ENCODE measurements around the gene MAP3K12. TPM values are rescaled to one million over a fixed set of nuclear protein-coding genes. Genes with fewer than 3 reads are reported as not detected.

Gene MAP3K12
- total and polyA plus RNA-seq, 2 experiments from 2014 or later: 6.6 to 17.9 TPM

DNA sequence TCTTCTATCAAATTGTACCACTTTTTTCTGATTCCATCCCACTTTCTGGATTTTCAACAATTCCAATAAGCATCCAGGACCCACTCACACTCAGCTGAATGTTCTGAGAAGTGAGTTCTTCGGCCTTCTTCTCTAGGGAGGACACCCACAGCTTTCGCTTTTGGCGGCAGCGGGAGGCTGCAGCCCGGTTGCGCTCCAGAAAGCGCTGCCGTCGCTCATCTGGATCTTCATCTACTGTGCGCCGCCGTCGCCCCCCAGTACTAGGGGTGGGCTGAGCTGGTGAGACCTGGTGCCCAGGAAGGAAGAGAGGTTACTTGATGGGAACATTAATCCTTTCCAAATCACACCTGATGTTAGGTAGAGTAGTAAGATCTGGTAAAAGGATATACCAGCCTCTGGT, 25.2 kb upstream of the MAP3K12 start:
- ATAC-seq (no peak), DNase-seq (ENCODE audit: low spot score) (no peak)
- Histone ChIP-seq H3K4me3 (no peak overlapping the region), H3K4me1 (ENCODE audit: insufficient read depth) (no peaks in the 10 kb centered on the region), H4K20me1 (replicated peaks; ENCODE audit: insufficient read depth) (no peaks in the 10 kb centered on the region; the same call in 1 of the 2 replicates), H3K4me2 (no peak overlapping the region), H3K27me3 (ENCODE audit: insufficient read depth) (no peaks in the 10 kb centered on the region), H3K79me2 (replicated peaks; ENCODE audit: insufficient read depth) (no peaks in the 10 kb centered on the region), H3K9me2 (ENCODE audit: insufficient read depth) (no peaks in the 10 kb centered on the region), H3K27ac (ENCODE audit: low read depth) (no peak overlapping the region), H3F3A (replicated peaks; ENCODE audit: low read depth) (no peaks in the 10 kb centered on the region), H2AFZ (no peak overlapping the region), H3K36me3 (ENCODE audit: insufficient read depth) (no peaks in the 10 kb centered on the region; the same call in 1 of the 2 replicates)
- Mint-ChIP-seq H3K9me3 (no peaks in the 10 kb centered on the region), H3K27me3 (ENCODE audit: insufficient read depth, low read depth, poor library complexity) (peaks cover 2% of the 10 kb centered on the region), H3K36me3 (ENCODE audit: low read depth) (peaks cover 15% of the 10 kb centered on the region), H3K4me3 (no peak overlapping the region), H3K27ac (no peak overlapping the region), H3K4me1 (no peaks in the 10 kb centered on the region)
- no peak for TF ChIP-seq ZNF331 (CRISPR knock-in tag; IDR thresholded peaks at IDR 0.05; ENCODE audit: low read depth)
- TF ChIP-seq EZH2phosphoT487 (IDR thresholded peaks at IDR 0.05; ENCODE audit: unreplicated experiment): no peak
- TF ChIP-seq, protein P1, sequence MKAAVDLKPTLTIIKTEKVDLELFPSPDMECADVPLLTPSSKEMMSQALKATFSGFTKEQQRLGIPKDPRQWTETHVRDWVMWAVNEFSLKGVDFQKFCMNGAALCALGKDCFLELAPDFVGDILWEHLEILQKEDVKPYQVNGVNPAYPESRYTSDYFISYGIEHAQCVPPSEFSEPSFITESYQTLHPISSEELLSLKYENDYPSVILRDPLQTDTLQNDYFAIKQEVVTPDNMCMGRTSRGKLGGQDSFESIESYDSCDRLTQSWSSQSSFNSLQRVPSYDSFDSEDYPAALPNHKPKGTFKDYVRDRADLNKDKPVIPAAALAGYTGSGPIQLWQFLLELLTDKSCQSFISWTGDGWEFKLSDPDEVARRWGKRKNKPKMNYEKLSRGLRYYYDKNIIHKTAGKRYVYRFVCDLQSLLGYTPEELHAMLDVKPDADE (IDR thresholded peaks at IDR 0.05): no peak
- TF ChIP-seq, protein P2, sequence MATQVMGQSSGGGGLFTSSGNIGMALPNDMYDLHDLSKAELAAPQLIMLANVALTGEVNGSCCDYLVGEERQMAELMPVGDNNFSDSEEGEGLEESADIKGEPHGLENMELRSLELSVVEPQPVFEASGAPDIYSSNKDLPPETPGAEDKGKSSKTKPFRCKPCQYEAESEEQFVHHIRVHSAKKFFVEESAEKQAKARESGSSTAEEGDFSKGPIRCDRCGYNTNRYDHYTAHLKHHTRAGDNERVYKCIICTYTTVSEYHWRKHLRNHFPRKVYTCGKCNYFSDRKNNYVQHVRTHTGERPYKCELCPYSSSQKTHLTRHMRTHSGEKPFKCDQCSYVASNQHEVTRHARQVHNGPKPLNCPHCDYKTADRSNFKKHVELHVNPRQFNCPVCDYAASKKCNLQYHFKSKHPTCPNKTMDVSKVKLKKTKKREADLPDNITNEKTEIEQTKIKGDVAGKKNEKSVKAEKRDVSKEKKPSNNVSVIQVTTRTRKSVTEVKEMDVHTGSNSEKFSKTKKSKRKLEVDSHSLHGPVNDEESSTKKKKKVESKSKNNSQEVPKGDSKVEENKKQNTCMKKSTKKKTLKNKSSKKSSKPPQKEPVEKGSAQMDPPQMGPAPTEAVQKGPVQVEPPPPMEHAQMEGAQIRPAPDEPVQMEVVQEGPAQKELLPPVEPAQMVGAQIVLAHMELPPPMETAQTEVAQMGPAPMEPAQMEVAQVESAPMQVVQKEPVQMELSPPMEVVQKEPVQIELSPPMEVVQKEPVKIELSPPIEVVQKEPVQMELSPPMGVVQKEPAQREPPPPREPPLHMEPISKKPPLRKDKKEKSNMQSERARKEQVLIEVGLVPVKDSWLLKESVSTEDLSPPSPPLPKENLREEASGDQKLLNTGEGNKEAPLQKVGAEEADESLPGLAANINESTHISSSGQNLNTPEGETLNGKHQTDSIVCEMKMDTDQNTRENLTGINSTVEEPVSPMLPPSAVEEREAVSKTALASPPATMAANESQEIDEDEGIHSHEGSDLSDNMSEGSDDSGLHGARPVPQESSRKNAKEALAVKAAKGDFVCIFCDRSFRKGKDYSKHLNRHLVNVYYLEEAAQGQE (IDR thresholded peaks at IDR 0.05; ENCODE audit: unreplicated experiment): no peak
- no peak for TF ChIP-seq CREB1 (CRISPR knock-in tag; IDR thresholded peaks at IDR 0.05; ENCODE audit: low read depth)
- TF ChIP-seq NANOG (IDR thresholded peaks at IDR 0.05; ENCODE audit: borderline replicate concordance): no peak
- no peak for TF ChIP-seq JUNB (IDR thresholded peaks at IDR 0.05; ENCODE audit: unreplicated experiment)
- TF ChIP-seq STAT1 (IDR thresholded peaks at IDR 0.05; ENCODE audit: unreplicated experiment): no peak
- TF ChIP-seq, protein P3, sequence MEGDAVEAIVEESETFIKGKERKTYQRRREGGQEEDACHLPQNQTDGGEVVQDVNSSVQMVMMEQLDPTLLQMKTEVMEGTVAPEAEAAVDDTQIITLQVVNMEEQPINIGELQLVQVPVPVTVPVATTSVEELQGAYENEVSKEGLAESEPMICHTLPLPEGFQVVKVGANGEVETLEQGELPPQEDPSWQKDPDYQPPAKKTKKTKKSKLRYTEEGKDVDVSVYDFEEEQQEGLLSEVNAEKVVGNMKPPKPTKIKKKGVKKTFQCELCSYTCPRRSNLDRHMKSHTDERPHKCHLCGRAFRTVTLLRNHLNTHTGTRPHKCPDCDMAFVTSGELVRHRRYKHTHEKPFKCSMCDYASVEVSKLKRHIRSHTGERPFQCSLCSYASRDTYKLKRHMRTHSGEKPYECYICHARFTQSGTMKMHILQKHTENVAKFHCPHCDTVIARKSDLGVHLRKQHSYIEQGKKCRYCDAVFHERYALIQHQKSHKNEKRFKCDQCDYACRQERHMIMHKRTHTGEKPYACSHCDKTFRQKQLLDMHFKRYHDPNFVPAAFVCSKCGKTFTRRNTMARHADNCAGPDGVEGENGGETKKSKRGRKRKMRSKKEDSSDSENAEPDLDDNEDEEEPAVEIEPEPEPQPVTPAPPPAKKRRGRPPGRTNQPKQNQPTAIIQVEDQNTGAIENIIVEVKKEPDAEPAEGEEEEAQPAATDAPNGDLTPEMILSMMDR (conservative IDR thresholded peaks at IDR 0.05; ENCODE audit: low read depth in 2 of 2): no peak
- no peak for TF ChIP-seq ZNF114 (CRISPR knock-in tag; IDR thresholded peaks at IDR 0.05)
- no peak for TF ChIP-seq POLR2AphosphoS5 (IDR thresholded peaks at IDR 0.05; ENCODE audit: low read depth)
- TF ChIP-seq, protein P4, sequence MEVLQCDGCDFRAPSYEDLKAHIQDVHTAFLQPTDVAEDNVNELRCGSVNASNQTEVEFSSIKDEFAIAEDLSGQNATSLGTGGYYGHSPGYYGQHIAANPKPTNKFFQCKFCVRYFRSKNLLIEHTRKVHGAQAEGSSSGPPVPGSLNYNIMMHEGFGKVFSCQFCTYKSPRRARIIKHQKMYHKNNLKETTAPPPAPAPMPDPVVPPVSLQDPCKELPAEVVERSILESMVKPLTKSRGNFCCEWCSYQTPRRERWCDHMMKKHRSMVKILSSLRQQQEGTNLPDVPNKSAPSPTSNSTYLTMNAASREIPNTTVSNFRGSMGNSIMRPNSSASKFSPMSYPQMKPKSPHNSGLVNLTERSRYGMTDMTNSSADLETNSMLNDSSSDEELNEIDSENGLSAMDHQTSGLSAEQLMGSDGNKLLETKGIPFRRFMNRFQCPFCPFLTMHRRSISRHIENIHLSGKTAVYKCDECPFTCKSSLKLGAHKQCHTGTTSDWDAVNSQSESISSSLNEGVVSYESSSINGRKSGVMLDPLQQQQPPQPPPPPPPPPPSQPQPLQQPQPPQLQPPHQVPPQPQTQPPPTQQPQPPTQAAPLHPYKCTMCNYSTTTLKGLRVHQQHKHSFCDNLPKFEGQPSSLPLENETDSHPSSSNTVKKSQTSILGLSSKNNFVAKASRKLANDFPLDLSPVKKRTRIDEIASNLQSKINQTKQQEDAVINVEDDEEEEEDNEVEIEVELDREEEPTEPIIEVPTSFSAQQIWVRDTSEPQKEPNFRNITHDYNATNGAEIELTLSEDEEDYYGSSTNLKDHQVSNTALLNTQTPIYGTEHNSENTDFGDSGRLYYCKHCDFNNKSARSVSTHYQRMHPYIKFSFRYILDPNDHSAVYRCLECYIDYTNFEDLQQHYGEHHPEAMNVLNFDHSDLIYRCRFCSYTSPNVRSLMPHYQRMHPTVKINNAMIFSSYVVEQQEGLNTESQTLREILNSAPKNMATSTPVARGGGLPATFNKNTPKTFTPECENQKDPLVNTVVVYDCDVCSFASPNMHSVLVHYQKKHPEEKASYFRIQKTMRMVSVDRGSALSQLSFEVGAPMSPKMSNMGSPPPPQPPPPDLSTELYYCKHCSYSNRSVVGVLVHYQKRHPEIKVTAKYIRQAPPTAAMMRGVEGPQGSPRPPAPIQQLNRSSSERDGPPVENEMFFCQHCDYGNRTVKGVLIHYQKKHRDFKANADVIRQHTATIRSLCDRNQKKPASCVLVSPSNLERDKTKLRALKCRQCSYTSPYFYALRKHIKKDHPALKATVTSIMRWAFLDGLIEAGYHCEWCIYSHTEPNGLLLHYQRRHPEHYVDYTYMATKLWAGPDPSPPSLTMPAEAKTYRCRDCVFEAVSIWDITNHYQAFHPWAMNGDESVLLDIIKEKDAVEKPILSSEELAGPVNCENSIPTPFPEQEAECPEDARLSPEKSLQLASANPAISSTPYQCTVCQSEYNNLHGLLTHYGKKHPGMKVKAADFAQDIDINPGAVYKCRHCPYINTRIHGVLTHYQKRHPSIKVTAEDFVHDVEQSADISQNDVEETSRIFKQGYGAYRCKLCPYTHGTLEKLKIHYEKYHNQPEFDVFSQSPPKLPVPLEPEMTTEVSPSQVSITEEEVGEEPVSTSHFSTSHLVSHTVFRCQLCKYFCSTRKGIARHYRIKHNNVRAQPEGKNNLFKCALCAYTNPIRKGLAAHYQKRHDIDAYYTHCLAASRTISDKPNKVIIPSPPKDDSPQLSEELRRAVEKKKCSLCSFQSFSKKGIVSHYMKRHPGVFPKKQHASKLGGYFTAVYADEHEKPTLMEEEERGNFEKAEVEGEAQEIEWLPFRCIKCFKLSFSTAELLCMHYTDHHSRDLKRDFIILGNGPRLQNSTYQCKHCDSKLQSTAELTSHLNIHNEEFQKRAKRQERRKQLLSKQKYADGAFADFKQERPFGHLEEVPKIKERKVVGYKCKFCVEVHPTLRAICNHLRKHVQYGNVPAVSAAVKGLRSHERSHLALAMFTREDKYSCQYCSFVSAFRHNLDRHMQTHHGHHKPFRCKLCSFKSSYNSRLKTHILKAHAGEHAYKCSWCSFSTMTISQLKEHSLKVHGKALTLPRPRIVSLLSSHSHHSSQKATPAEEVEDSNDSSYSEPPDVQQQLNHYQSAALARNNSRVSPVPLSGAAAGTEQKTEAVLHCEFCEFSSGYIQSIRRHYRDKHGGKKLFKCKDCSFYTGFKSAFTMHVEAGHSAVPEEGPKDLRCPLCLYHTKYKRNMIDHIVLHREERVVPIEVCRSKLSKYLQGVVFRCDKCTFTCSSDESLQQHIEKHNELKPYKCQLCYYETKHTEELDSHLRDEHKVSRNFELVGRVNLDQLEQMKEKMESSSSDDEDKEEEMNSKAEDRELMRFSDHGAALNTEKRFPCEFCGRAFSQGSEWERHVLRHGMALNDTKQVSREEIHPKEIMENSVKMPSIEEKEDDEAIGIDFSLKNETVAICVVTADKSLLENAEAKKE (CRISPR knock-in tag; IDR thresholded peaks at IDR 0.05): no peak
- no peak for TF ChIP-seq EZH2 (IDR thresholded peaks at IDR 0.05; ENCODE audit: low read depth, unreplicated experiment)

Measured in GM23338 (cell line).